Panc1 (cell line): ENCODE results near the gene MIA2. TPM values are rescaled to one million over a fixed set of nuclear protein-coding genes. Genes with fewer than 3 reads are reported as not detected.
"Not testable (repeated sequence)": the region's sequence is repeated elsewhere in the genome, so short reads cannot be mapped to it uniquely, and the experiment has no call there.

Experiments used
- ATAC-seq: fragments of 200-7000 bp; cut with Tn5 transposase; 2 replicates; pipeline ENCODE4 v1.9.1; 2020; ENCODE audit warnings: mild to moderate bottlenecking, moderate library complexity
- BruUV-seq: library from RNA; stranded (reverse); fragments of 400-500 nt; replicated peaks from 2 replicates; lab custom pipeline; 2021; lab: Mats Ljungman, UMichigan
- CTCF ChIA-PET: fragments of 300-600 bp; sonication (Branson Sonifier 250); formaldehyde crosslinking; loops from one replicate; lab custom pipeline; 2022; ENCODE audit warnings: antibody characterized with exemption; lab: Charles Lee
- POLR2A ChIA-PET: fragments of 300-600 bp; sonication (Branson Sonifier 250); formaldehyde crosslinking; loops from one replicate; lab custom pipeline; 2022; ENCODE audit warnings: antibody characterized with exemption; lab: Charles Lee
- DNase-seq: peaks from one replicate; pipeline ENCODE4 v3.0.0-alpha.2; 2010; ENCODE audit warnings: low read depth, low spot score
- H3K27ac ChIP-seq: 2 replicates; pipeline ENCODE4 v1.5.1; 2011; ENCODE audit warnings: mild to moderate bottlenecking, low read length, inconsistent platforms
- H3K27me3 ChIP-seq: fragments of 200-500 bp; sonication (Bioruptor generic); 2 replicates; pipeline ENCODE4 v1.6.0; 2014; ENCODE audit warnings: low read length, inconsistent platforms; ENCODE audit not compliant: control insufficient read depth, insufficient read depth
- H3K36me3 ChIP-seq: fragments of 200-500 bp; sonication (Bioruptor generic); 2 replicates; pipeline ENCODE4 v1.5.1; 2014; ENCODE audit warnings: inconsistent platforms, mild to moderate bottlenecking, low read length, moderate library complexity; ENCODE audit not compliant: control insufficient read depth, insufficient read depth
- H3K4me1 ChIP-seq: 2 replicates; pipeline ENCODE4 v1.5.1; 2011; ENCODE audit warnings: inconsistent platforms, mild to moderate bottlenecking, low read length, moderate library complexity; ENCODE audit not compliant: control insufficient read depth, insufficient read depth
- H3K4me3 ChIP-seq, 2 experiments: 2 replicates each; pipeline ENCODE4 v1.5.1; 2011 to 2012; ENCODE audit warnings: low read depth in 2 of 2, low read length in 2 of 2, mild to moderate bottlenecking in 2 of 2, inconsistent platforms in 1 of 2, moderate library complexity in 1 of 2
- H3K9me3 ChIP-seq: fragments of 200-500 bp; sonication (Bioruptor generic); 2 replicates; pipeline ENCODE4 v1.5.1; 2014; ENCODE audit warnings: low read depth, mild to moderate bottlenecking, inconsistent platforms, low read length, moderate library complexity; ENCODE audit not compliant: control insufficient read depth, insufficient read depth
- POLR2AphosphoS5 ChIP-seq: IDR thresholded peaks from 2 replicates; pipeline ENCODE4 v1.6.1; 2012; ENCODE audit warnings: mild to moderate bottlenecking, low read depth, low read length, moderate library complexity
- REST ChIP-seq, 2 experiments: IDR thresholded peaks; 2 replicates each; pipeline ENCODE4 v1.6.1; 2011 to 2012; ENCODE audit warnings: low read depth in 2 of 2, control low read depth in 1 of 2, low read length in 1 of 2, mild to moderate bottlenecking in 1 of 2, moderate library complexity in 1 of 2; ENCODE audit not compliant: insufficient read depth in 1 of 2
- SIN3A ChIP-seq: IDR thresholded peaks from 2 replicates; pipeline ENCODE4 v1.6.1; 2012; ENCODE audit warnings: low read depth, mild to moderate bottlenecking, low read length, moderate library complexity, borderline replicate concordance; ENCODE audit not compliant: insufficient read depth
- TCF7L2 ChIP-seq: IDR thresholded peaks from 2 replicates; pipeline ENCODE4 v1.6.1; 2011; ENCODE audit warnings: mild to moderate bottlenecking, low read depth, low read length, inconsistent platforms
- in situ Hi-C: cut with HindIII; loops from 2 replicates; pipeline ENCODE4 v1.10.0; 2016; ENCODE audit warnings: low sequenced_read_pairs, low pct_unique_long_range_greater_than_20kb
- intact Hi-C: fragments of 100-400 bp; cut with micrococcal nuclease; formaldehyde crosslinking; loops from one replicate; pipeline ENCODE4 v1.10.0; 2022; ENCODE audit not compliant: unreplicated experiment
- total RNA-seq: library from RNA; stranded (reverse); gene quantifications from one replicate; pipeline ENCODE4 v1.2.1, GENCODE V29; 2021; ENCODE audit not compliant: unreplicated experiment
- TF ChIP-seq, protein P1 (sequence below): fragments of 450-650 bp; IDR thresholded peaks from 2 replicates; pipeline ENCODE4 v1.5.1; 2017; ENCODE audit warnings: mild to moderate bottlenecking

The MIA2 gene
- total RNA-seq, 1 experiment from 2014 or later: 19.2 TPM

GRCh38 chr14:39293629-39294028, 59.9 kb downstream of the MIA2 start:
- H3K36me3 ChIP-seq: peaks cover 9% of the 10 kb centered on the region
- in situ Hi-C loops (no loop called here), intact Hi-C loops (no loop called here)
- DNase-seq (no peak), ATAC-seq (no peak)
- H3K27ac ChIP-seq: no peak overlapping the region
- TF ChIP-seq SIN3A (no peak), REST (IDR thresholded peaks at IDR 0.05; ENCODE audit: insufficient read depth in 1 of 2, low read depth in 2 of 2, low read length in 1 of 2) (no peak), POLR2AphosphoS5 (no peak)
- TF ChIP-seq, protein P1, sequence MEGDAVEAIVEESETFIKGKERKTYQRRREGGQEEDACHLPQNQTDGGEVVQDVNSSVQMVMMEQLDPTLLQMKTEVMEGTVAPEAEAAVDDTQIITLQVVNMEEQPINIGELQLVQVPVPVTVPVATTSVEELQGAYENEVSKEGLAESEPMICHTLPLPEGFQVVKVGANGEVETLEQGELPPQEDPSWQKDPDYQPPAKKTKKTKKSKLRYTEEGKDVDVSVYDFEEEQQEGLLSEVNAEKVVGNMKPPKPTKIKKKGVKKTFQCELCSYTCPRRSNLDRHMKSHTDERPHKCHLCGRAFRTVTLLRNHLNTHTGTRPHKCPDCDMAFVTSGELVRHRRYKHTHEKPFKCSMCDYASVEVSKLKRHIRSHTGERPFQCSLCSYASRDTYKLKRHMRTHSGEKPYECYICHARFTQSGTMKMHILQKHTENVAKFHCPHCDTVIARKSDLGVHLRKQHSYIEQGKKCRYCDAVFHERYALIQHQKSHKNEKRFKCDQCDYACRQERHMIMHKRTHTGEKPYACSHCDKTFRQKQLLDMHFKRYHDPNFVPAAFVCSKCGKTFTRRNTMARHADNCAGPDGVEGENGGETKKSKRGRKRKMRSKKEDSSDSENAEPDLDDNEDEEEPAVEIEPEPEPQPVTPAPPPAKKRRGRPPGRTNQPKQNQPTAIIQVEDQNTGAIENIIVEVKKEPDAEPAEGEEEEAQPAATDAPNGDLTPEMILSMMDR: no peak
- POLR2A ChIA-PET: no interaction called here
- CTCF ChIA-PET: no interaction called here
- H3K4me3 ChIP-seq: no peak overlapping the region
- no peaks in the 10 kb centered on the region for H3K9me3 ChIP-seq
- H3K4me1 ChIP-seq: no peaks in the 10 kb centered on the region
- no peaks in the 10 kb centered on the region for H3K27me3 ChIP-seq
- BruUV-seq: no TSS peak

- BruUV-seq, ATAC-seq, H3K4me1 ChIP-seq, intact Hi-C loops, H3K4me3 ChIP-seq, CTCF ChIA-PET, H3K27ac ChIP-seq, DNase-seq, in situ Hi-C loops, H3K9me3 ChIP-seq, H3K27me3 ChIP-seq, H3K36me3 ChIP-seq: not testable (repeated sequence)
- POLR2A ChIA-PET: interaction anchor here (0.7 kb wide), 1 partner anchor 82 kb away, joined by 3 read pairs; no protein-coding TSS in a partner anchor
Observed at GRCh38 chr14:39300389-39300788, 66.7 kb downstream of the MIA2 start.

DNA sequence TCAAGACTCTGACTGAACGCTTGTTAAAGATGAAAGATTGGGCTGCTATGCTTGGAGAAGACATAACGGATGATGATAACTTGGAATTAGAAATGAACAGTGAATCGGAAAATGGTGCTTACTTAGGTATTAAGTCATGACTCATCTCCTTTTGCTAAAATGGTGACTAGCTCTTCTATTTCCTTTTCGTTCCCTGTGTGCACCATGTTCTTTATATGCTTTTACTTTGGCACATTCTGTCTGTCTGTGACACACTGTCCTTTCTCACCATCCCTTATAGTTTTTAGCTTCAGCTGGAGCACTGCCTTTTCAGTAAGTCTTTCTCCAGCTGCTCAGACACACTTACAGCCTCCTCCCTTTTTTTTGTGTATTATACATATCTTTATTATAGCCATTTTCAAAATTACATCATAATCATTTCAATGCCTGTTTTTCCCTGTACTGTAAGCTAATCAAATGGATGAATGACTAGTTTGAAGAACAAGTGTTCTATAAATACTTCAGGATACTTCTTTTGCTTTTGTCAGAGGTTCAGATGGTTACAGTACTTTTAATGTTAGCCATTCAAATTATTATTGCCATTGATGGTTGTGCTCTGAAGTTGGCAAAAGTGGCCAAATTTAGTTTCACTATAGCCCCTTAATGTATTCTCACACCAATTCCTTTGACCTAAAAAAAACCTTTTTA, 68.6 kb downstream of the MIA2 start:
- intact Hi-C loops (no loop called here), in situ Hi-C loops (no loop called here)
- Histone ChIP-seq H3K4me3 (no peak overlapping the region), H3K4me1 (no peaks in the 10 kb centered on the region; the same call in 1 of the 2 replicates), H3K27ac (no peak overlapping the region), H3K36me3 (peaks cover 5% of the 10 kb centered on the region; the same call in 1 of the 2 replicates), H3K9me3 (no peaks in the 10 kb centered on the region), H3K27me3 (no peaks in the 10 kb centered on the region)
- ATAC-seq (no peak), DNase-seq (no peak)
- TF ChIP-seq TCF7L2 (no peak), POLR2AphosphoS5 (no peak), SIN3A (no peak)
- ChIA-PET CTCF (no interaction called here), POLR2A (no interaction called here)
- BruUV-seq: no TSS peak
